GM12878 (cell line): Measurements from ENCODE around the gene STX1B. TPM values are rescaled to one million over a fixed set of nuclear protein-coding genes. Genes with fewer than 3 reads are reported as not detected.

Experiments
- ATAC-seq: fragments of 200-7000 bp; cut with Tn5 transposase; 3 replicates; pipeline ENCODE4 v1.9.1; 2020; ENCODE audit warnings: mild to moderate bottlenecking, moderate library complexity
- BruUV-seq: library from RNA; stranded (reverse); fragments of 400-500 nt; replicated peaks from 2 replicates; lab custom pipeline; 2021; lab: Mats Ljungman, UMichigan
- CTCF ChIA-PET: fragments of 300-600 bp; sonication (Branson Sonifier 250); formaldehyde crosslinking; extraction: SDS; loops from one replicate; lab custom pipeline; 2021; ENCODE audit warnings: inconsistent platforms; lab: Yijun Ruan, JAX
- POLR2A ChIA-PET: fragments of 350-600 bp; formaldehyde crosslinking; extraction: SDS; loops from one replicate; lab custom pipeline; 2021; ENCODE audit warnings: inconsistent platforms; lab: Charles Lee
- RAD21 ChIA-PET: fragments of 300-600 bp; sonication (Branson Sonifier 250); formaldehyde crosslinking; loops from one replicate; lab custom pipeline; 2023; ENCODE audit warnings: antibody characterized with exemption; ENCODE audit not compliant: unreplicated experiment; lab: Charles Lee
- SMC1A ChIA-PET: fragments of 300-600 bp; sonication (Branson Sonifier 250); formaldehyde crosslinking; loops from one replicate; lab custom pipeline; 2023; ENCODE audit not compliant: unreplicated experiment, uncharacterized antibody; lab: Charles Lee
- DNase-seq: peaks from one replicate; pipeline ENCODE4 v3.0.0-alpha.2; 2011; ENCODE audit warnings: low read depth, low spot score
- FAIRE-seq: peaks from 3 replicates; lab custom pipeline; 2011; peaks lifted over from hg19 to GRCh38; lab: Jason Lieb, UNC
- H2AFZ ChIP-seq: 2 replicates; pipeline ENCODE4 v1.6.0; 2011; ENCODE audit warnings: low read depth, low read length, control low read depth; ENCODE audit not compliant: control insufficient read depth
- H3K27ac ChIP-seq: 2 replicates; pipeline ENCODE4 v1.5.1; 2011; ENCODE audit warnings: control low read depth; ENCODE audit not compliant: control insufficient read depth, insufficient read depth
- H3K27me3 ChIP-seq, 2 experiments: replicated peaks in 1 of 2; 2 replicates each; pipeline versions ENCODE4 v1.6.0 to v1.6.1; 2011; ENCODE audit warnings: low read length in 1 of 2; ENCODE audit not compliant: control insufficient read depth in 2 of 2, insufficient read depth in 2 of 2
- H3K36me3 ChIP-seq, 2 experiments: 2 replicates each; pipeline ENCODE4 v1.5.1; 2011; ENCODE audit warnings: low read length in 1 of 2; ENCODE audit not compliant: control insufficient read depth in 2 of 2, insufficient read depth in 2 of 2
- H3K4me1 ChIP-seq: 2 replicates; pipeline ENCODE4 v1.6.1; 2011; ENCODE audit warnings: mild to moderate bottlenecking, low read length, moderate library complexity, mixed read lengths; ENCODE audit not compliant: control insufficient read depth, insufficient read depth
- H3K4me2 ChIP-seq: 2 replicates; pipeline ENCODE4 v1.6.0; 2011; ENCODE audit warnings: control low read depth; ENCODE audit not compliant: control insufficient read depth, insufficient read depth
- H3K4me3 ChIP-seq: fragments of 200-600 bp; sonication (generic); 2 replicates; pipeline ENCODE4 v1.5.1; 2016
- H3K79me2 ChIP-seq: 2 replicates; pipeline ENCODE4 v1.6.0; 2011; ENCODE audit warnings: low read length; ENCODE audit not compliant: control insufficient read depth, insufficient read depth
- H3K9ac ChIP-seq: 2 replicates; pipeline ENCODE4 v1.8.0; 2011; ENCODE audit warnings: low read length, control low read depth, mixed read lengths; ENCODE audit not compliant: control insufficient read depth, insufficient read depth
- H3K9me3 ChIP-seq: replicated peaks from 3 replicates; pipeline ENCODE4 v1.5.1; 2011; ENCODE audit warnings: mild to moderate bottlenecking, low read length; ENCODE audit not compliant: control insufficient read depth, insufficient read depth
- H4K20me1 ChIP-seq: 2 replicates; pipeline ENCODE4 v1.6.0; 2011; ENCODE audit not compliant: control insufficient read depth, insufficient read depth
- CBFB ChIP-seq: IDR thresholded peaks from 2 replicates; pipeline ENCODE4 v1.6.1; 2016; ENCODE audit warnings: antibody characterized with exemption, low read depth
- HDAC6 ChIP-seq: fragments of 200-600 bp; sonication (generic); IDR thresholded peaks from one replicate; pipeline ENCODE4 v1.8.0; 2017; ENCODE audit warnings: antibody characterized with exemption; ENCODE audit not compliant: unreplicated experiment
- MYB ChIP-seq: fragments of 150-350 bp; IDR thresholded peaks from 2 replicates; pipeline ENCODE4 v1.6.1; 2014; ENCODE audit warnings: mild to moderate bottlenecking, low read depth, low read length, borderline replicate concordance
- NFXL1 ChIP-seq: fragments of 450-650 bp; IDR thresholded peaks from 2 replicates; pipeline ENCODE4 v1.6.1; 2017; ENCODE audit warnings: antibody characterized with exemption, mild to moderate bottlenecking, borderline replicate concordance
- SP1 ChIP-seq: IDR thresholded peaks from one replicate; pipeline ENCODE4 v1.6.1; 2011; ENCODE audit warnings: low read depth, low read length
- SPI1 ChIP-seq: IDR thresholded peaks from 2 replicates; pipeline ENCODE4 v1.6.1; 2011; ENCODE audit warnings: low read depth, mild to moderate bottlenecking, low read length, moderate library complexity, borderline replicate concordance; ENCODE audit not compliant: insufficient read depth
- WGBS: methylation state at CpG from one replicate; pipeline ENCODE4 v1.1.6; 2016; ENCODE audit warnings: low lambda C conversion rate; ENCODE audit not compliant: insufficient replicate concordance, insufficient coverage; ENCODE audit errors: missing lambda C conversion rate; 5-methylcytosine and 5-hydroxymethylcytosine counted together
- in situ Hi-C: fragments of 300-500 bp; cut with MboI; formaldehyde crosslinking; loops from 9 replicates; pipeline ENCODE4 v1.14.3; 2018; ENCODE audit warnings: mixed read lengths
- intact Hi-C: fragments of 100-400 bp; cut with micrococcal nuclease; formaldehyde crosslinking; loops from one replicate; pipeline ENCODE4 v1.14.2; 2022; ENCODE audit not compliant: unreplicated experiment
- polyA plus RNA-seq, 11 experiments: library from polyadenylated mRNA; depleted of rRNA in 4 of 11; unstranded in 6 of 11; stranded (reverse) in 5 of 11; fragments of >200 nt; fragmentation: Nextera tagmentation in 4 of 11; fragmentation: Illumina TruSeq in 1 of 11; extraction: Ambion mirVana in 4 of 11; extraction: Trizol in 1 of 11; gene quantifications; 1 replicate in 1 of 11; 2 replicates in 10 of 11; pipeline versions ENCODE4 v1.2.1 to v1.2.3, GENCODE V29; 2011 to 2016; ENCODE audit warnings: inconsistent platforms in 2 of 11, missing spikeins in 2 of 11, low read depth in 1 of 11
- total RNA-seq, 4 experiments: library from RNA; depleted of rRNA in 3 of 4; stranded (reverse); fragments of >200 nt in 3 of 4; fragmentation: Illumina TruSeq in 1 of 4; extraction: Trizol in 1 of 4; gene quantifications; 2 replicates each; pipeline versions ENCODE4 v1.2.1 to v1.2.3, GENCODE V29; 2013 to 2021

STX1B gene
- total and polyA plus RNA-seq, 10 of the 15 experiments (the other 5 are each of a cell fraction or from before 2014, with no cell fraction given) = 0.22 to 2.5 (median 1.1) TPM

GRCh38 chr16:31002250-31002700 is 8.2 kb downstream of the STX1B start (continued):
- no peak for TF ChIP-seq MYB
- TF ChIP-seq HDAC6 = no peak
- TF ChIP-seq, all 136 proteins: peak for 0

- Histone ChIP-seq H3K27me3 (no peaks in the 10 kb centered on the region; a peak in 1 of 4 replicates), H3K9ac (no peak overlapping the region), H2AFZ (no peak overlapping the region), H4K20me1 (no peaks in the 10 kb centered on the region), H3K4me1 (0 out of 2 replicates have a peak, but pooled peaks cover 3% of the 10 kb centered on the region), H3K36me3 (no peaks in the 10 kb centered on the region), H3K4me3 (no peak overlapping the region), H3K79me2 (no peaks in the 10 kb centered on the region), H3K9me3 (no peaks in the 10 kb centered on the region), H3K4me2 (no peak overlapping the region), H3K27ac (no peak overlapping the region)
- BruUV-seq = no TSS peak
- FAIRE-seq = no peak
- in situ Hi-C loops (no loop called here), intact Hi-C loops (no loop called here)
- ChIA-PET POLR2A (interaction anchor here (0.6 kb wide), 1 partner anchor 484 kb away, joined by 3 read pairs; no protein-coding TSS in a partner anchor), RAD21 (no interaction called here), SMC1A (no interaction called here), CTCF (no interaction called here)
- no peak for ATAC-seq
- WGBS = 47% methylated on average over 9 of the region's 16 CpGs
- TF ChIP-seq CBFB = no peak
- TF ChIP-seq SP1 = no peak
- TF ChIP-seq NFXL1 = no peak
- TF ChIP-seq SPI1 = no peak
- DNase-seq = no peak
Observed at GRCh38 chr16:31001507-31002249, 8.8 kb downstream of the STX1B start.
